Vagina (tissue), 2 donors: ENCODE data around the gene ASIC5.

ENCODE experiments used
- POLR2A ChIP-seq, 2 donors: fragments of 450-650 bp; IDR thresholded peaks; one replicate each; pipeline ENCODE4 v1.6.1; 2017; ENCODE audit warnings: antibody characterized with exemption in 2 of 2, mild to moderate bottlenecking in 2 of 2, moderate library complexity in 2 of 2
- POLR2AphosphoS5 ChIP-seq, 2 donors: sonication (generic); formaldehyde crosslinking; IDR thresholded peaks; one replicate each; pipeline ENCODE4 v1.9.0; 2017; ENCODE audit warnings: antibody characterized with exemption in 2 of 2, mild to moderate bottlenecking in 2 of 2, low read depth in 1 of 2; ENCODE audit not compliant: insufficient read depth in 1 of 2
- TF ChIP-seq, protein P1 (sequence below), 3 experiments: fragments of 450-650 bp in 2 of 3; fragments of 200-600 bp in 1 of 3; sonication (generic) in 1 of 3; IDR thresholded peaks; one replicate each; pipeline ENCODE4 v1.5.1; 2017 to 2019; ENCODE audit warnings: antibody characterized with exemption in 3 of 3, mild to moderate bottlenecking in 2 of 3, moderate library complexity in 2 of 3

DNA sequence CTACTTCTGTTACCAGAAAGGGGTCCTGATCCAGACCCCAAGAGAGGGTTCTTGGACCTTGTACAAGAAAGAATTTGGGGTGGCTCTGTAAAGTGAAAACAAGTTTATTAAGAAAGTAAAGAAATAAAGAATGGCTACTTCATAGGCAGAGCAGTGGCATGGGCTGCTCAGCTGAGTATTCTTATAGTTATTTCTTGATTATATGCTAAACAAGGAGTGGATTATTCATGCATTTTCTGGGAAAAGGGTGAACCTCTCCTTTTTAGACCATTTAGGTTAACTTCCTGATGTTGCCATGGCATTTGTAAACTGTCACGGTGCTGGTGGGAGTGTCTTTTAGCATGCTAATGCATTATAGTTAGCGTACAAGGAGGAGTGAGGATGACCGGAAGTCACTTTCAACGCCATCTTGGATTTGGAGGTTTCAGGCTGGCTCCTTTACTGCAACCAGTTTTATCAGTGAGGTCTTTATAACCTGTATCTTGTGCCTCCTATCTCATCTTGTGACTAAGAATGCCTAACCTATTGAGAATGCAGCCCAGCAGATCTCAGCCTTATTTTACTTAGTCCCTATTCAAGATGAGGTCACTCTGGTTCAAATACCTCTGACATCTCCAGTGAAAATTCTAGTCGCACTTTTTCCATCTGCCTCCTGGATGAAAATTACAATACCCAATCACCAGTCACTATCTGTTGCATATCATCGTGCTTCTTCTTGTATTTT, 21.9 kb upstream of the ASIC5 start:
- TF ChIP-seq, protein P1, sequence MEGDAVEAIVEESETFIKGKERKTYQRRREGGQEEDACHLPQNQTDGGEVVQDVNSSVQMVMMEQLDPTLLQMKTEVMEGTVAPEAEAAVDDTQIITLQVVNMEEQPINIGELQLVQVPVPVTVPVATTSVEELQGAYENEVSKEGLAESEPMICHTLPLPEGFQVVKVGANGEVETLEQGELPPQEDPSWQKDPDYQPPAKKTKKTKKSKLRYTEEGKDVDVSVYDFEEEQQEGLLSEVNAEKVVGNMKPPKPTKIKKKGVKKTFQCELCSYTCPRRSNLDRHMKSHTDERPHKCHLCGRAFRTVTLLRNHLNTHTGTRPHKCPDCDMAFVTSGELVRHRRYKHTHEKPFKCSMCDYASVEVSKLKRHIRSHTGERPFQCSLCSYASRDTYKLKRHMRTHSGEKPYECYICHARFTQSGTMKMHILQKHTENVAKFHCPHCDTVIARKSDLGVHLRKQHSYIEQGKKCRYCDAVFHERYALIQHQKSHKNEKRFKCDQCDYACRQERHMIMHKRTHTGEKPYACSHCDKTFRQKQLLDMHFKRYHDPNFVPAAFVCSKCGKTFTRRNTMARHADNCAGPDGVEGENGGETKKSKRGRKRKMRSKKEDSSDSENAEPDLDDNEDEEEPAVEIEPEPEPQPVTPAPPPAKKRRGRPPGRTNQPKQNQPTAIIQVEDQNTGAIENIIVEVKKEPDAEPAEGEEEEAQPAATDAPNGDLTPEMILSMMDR (IDR thresholded peaks at IDR 0.05), result no peak
- no peak for TF ChIP-seq POLR2A (IDR thresholded peaks at IDR 0.05)
- TF ChIP-seq POLR2AphosphoS5 (IDR thresholded peaks at IDR 0.05; ENCODE audit: insufficient read depth in 1 of 2, low read depth in 1 of 2), result no peak
